DND-41 (cell line): Measurements from ENCODE around the gene SOX13.

Experiments used
- CTCF ChIP-seq: IDR thresholded peaks from 2 replicates; pipeline ENCODE4 v1.5.1; 2012; ENCODE audit warnings: borderline replicate concordance, low read length, moderate library complexity, mild to moderate bottlenecking; ENCODE audit not compliant: poor library complexity, severe bottlenecking; ENCODE audit errors: extremely low read depth
- EZH2 ChIP-seq: IDR thresholded peaks from 3 replicates; pipeline ENCODE4 v1.6.1; 2012; ENCODE audit warnings: borderline replicate concordance, low read depth, mild to moderate bottlenecking, moderate library complexity, low read length, inconsistent platforms; ENCODE audit not compliant: severe bottlenecking

GRCh38 chr1:204146309-204146708 lies 73.4 kb downstream of the SOX13 start:
- TF ChIP-seq CTCF (no peak), EZH2 (no peak)
